Activated CD4-positive, alpha-beta T cell treated with anti-CD3 and anti-CD28 coated beads, Interleukin-2, amount 50 U/mL, for 24 hours (primary cell): ENCODE data around the gene NUP43.
"Not testable (repeated sequence)": the region's sequence is repeated elsewhere in the genome, so short reads cannot be mapped to it uniquely, and the experiment has no call there.

ENCODE experiments used
- DNase-seq, 2 donors: peaks; one replicate each; pipeline ENCODE4 v3.0.0-alpha.2; 2020; ENCODE audit warnings: low read depth in 1 of 2, low spot score in 1 of 2

The NUP43 gene

GRCh38 chr6:149694921-149695320 is 51.4 kb downstream of the NUP43 start:
- DNase-seq = no peak

DNA sequence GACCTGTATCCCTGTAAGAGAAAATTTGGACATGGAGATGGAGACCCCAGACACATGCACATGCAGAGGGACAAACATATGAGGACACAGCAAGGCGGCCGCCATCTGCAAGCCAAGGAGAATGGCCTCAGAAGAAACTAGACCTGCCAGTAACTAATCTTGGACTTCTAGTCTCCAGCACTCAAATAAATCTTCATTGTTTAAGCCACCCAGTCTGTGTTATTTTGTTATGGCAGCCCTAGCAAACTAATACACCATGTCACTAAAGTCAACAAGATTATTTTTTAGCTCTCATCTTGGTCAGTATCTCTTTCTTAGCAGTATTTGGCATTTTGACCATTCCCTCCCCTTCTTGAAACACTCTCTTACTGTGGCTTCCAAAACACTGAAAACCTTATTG is 55.1 kb downstream of the NUP43 start:
- no peak for DNase-seq

DNA sequence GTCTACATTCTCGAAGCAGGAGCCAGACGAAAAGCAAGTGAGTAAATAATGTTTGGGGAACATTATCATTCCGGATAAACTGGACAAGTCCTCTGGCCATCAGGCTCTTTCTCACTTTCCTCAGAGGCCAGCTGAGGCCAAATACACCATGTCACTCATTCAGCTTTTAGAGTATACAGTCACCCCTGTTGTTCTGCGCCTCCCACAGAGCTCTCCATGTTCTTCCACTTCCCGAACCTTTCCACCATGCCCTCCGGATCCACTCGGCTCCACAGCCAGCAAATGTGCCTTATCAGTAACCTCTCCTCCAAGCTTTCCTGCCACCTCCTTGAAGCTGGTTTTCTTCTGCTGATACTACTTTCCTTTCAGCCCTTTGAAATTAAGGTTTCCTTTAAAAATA is 60.1 kb downstream of the NUP43 start:
- DNase-seq = no peak

DNA sequence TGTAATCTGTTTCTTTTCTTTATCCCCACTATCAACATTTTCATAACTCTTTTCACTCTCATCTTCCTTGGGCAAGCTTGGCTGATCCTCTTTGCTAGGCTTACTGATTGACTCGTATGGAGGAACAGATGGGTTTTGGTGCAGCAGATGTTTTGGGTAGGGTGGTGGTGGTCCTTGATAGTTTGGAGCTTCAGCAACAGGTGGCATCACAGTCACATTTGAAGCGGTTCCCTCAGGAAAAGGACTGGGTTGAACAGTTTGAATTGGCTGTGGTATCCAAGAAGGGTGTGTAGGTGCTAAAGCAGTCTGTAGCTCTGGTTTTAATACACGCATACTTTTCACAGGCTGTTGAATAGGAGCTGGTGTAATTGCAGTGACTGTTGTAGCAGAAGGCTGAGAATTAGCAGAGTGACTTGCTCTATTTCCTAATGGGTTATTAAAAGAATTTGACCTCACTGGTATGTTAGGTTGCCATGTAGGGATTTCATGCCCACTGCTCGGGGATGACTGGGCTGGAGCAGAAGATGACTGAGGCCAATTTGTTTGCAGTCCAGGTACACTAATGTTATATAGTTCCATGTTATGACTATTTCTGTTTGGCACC is 63.0 kb downstream of the NUP43 start:
- no peak for DNase-seq

DNA sequence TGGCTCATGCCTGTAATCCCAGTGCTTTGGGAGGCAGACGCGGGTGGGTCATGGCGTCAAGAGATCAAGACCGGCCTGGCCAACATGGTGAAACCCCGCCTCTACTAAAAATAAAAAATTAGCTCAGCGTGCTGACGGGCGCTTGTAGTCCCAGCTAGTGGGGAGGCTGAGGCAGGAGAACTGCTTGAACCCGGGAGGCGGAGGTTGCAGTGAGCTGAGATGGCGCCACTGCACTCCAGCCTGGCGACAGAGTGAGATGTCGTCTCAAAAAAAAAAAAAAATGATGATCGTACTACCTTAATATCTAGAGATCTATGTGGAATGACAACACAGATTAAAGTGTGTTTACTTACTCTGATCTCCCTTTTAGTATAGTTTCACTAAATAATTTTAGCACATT is 64.5 kb downstream of the NUP43 start:
- DNase-seq = not testable (repeated sequence)

GRCh38 chr6:149681209-149681608 is 65.1 kb downstream of the NUP43 start:
- DNase-seq = no peak

- no peak for DNase-seq
Observed at GRCh38 chr6:149680503-149680902, 65.8 kb downstream of the NUP43 start.
